GM10266 (cell line): ENCODE results near the gene RNF19B.

Experiments used
- DNase-seq: peaks from one replicate; pipeline ENCODE4 v3.0.0; 2012; ENCODE audit errors: extremely low spot score
- CTCF ChIP-seq: IDR thresholded peaks from 2 replicates; pipeline ENCODE4 v1.5.1; 2012; ENCODE audit warnings: mild to moderate bottlenecking, low read depth; ENCODE audit not compliant: control insufficient read depth, insufficient read depth; ENCODE audit errors: missing control alignments

The RNF19B gene

DNA sequence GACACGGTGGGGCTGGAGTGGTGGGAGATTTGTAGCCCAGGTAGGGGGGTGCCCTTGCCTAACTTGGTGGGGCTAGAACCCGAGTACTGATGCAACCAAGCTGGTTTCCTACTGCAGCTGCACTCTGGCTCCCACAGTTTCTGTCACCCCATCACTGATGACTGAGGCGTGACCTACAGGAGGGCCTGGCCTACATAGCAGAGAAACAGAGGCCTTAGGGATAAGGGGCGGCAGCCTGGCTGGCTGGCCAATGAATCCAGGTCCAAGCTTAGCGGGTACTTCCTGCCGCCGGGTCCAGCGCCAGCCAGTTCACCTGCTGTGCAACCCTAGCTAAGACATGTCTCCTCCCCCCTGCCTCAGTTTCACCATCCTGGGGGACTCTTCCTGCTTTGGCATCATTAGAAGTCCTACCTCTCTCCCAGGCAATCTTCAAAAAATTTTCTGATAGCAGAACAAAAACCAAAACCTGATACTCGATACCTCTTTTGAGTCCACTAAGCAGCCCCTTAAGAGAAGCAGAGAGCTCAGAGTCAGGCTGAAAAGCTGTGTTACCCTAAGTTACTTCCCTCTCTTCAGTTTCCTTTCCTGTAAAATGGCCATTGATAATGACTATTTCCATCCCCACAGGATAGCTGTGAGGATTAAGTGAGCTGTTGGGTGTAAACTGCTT is 27.3 kb upstream of the RNF19B start:
- no peak for DNase-seq
- TF ChIP-seq CTCF, result no peak

DNA sequence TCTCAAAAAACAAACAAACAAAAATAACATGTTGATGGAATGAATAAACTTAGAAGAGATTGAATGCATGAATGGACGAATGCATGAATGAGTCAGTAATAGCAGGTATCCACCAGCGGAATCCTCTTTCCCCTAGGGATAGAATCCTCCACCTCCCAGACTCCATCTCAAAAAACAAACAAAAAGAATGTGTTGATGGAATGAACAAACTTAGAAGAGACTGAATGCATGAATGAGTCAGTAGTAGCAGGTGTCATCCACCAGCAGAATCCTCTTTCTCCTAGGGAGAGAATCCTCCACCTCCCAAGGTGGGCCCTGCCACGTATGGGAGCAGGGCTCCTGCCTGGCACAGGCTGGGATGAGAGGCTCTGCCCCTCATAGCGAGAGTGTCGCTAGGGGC is 26.8 kb upstream of the RNF19B start:
- TF ChIP-seq CTCF, result no peak
- no peak for DNase-seq

DNA sequence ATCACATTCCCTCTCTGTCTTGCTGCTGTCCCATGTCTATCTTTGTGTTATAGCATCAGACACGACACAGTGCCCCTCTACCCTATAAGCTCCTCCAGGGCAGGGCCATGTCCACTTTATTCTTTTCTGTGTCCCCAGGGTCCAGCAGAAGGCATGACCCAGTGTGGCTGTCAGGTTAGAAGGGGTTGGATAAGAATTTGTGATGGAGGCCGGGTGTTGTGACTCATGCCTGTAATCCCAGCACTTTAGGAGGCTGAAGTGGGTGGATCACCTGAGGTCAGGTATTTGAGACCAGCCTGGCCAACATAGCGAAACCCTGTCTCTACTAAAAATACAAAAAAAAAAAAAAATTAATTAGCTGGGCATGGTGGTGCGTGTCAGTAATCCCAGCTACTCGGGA is 26.3 kb upstream of the RNF19B start:
- DNase-seq, result no peak
- TF ChIP-seq CTCF, result no peak

DNA sequence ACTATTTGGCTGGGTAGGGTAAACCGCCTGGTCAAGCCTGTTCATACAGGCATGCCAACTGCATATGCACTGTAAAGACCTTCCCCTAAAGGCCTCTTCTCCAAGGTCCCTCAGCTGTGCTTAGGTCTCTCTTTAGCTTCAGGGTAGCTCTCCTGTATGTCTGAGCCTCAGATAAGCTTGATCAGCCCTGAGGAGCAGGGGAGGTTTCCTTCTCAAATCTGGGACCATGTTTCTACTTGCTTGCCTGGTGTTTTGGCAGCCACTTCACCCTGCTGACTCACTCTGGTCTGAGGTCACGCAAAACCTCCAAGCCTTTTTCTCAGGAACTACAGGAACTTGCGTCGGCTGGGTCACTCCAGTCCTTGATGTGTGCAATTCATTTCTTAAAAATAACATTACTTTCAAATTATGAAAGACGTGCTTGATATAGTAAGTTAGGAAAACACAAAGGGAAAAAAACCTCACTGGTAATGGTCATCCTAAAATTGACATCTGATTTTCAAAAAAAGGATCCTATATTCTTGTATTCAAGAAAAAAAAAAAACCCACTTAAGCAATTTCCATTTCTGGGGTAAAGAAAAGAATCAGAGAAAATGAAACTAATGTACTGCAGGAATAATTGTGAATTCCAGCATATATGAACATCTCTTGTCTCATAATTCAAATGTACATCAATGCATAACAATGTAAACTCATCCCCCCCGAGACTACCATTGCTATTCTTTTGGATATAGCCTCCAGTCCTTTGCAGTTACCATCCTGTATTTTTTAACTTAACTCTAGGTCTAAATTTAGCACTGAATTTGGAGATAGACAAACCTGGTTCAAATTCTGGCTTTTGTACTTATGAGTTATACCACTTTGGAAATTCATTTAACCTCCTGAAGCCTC is 24.8 kb upstream of the RNF19B start:
- DNase-seq, result no peak
- no peak for TF ChIP-seq CTCF

DNA sequence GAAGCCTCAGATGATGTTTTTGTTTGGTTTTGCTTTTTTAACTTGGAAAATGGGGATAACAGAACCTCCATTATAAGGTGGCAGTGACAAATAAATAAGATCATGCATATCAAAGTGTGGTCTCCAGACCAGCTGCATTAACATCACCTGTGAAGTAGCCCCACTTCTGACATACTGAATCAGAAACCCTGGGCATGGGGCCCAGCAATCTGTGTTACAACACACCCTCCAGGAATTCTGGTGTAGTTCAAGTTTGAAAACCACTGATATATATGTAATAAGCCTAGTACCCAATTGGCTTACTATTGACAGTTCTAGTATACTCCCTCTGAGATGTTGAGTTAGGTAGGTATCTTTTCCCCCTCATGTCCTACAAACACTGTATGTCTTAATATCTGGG is 24.1 kb upstream of the RNF19B start:
- DNase-seq, result no peak

DNA sequence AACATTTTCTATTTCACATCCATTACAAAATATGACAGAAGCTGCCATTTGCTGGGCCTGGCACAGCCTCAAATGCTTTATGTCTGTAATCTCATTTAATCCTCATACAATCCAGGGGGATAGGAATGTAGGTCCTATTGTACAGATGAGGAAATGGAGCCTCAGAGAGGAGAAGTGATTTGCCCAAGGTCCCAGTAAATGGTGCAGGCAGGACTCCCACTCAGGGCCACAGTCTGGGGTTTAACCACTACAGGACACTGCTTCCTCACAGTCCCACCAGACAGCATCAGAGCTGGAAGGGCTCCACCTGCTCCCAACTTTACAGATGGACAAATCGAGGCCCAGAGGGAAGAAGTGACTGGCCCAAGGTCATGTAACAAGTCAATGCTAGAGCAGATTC is 20.6 kb upstream of the RNF19B start:
- no peak for DNase-seq
- no peak for TF ChIP-seq CTCF

More for the DNA sequence above, 24.1 kb upstream of the RNF19B start:
- no peak for TF ChIP-seq CTCF
